ENCODE data around the gene IRAK1BP1. TPM values are rescaled to one million over a fixed set of nuclear protein-coding genes. Genes with fewer than 3 reads are reported as not detected.

The IRAK1BP1 gene
- total RNA-seq, 1 donor from 2014 or later = 3.0 TPM

GRCh38 chr6:78832091-78832808, 35.1 kb upstream of the IRAK1BP1 start:
- DNase-seq = no peak
- TF ChIP-seq CTCF (IDR thresholded peaks at IDR 0.05) = no peak
- Mint-ChIP-seq H3K9me3 (no peaks in the 10 kb centered on the region), H3K36me3 (ENCODE audit: low read depth) (no peaks in the 10 kb centered on the region), H3K4me3 (no peak overlapping the region), H3K4me1 (no peaks in the 10 kb centered on the region), H3K27ac (no peak overlapping the region), H3K27me3 (peaks cover 7% of the 10 kb centered on the region)
- intact Hi-C loops (cut with micrococcal nuclease) = no loop called here
- ChIA-PET CTCF (no interaction called here), POLR2A (no interaction called here)
- no peak for ATAC-seq (ENCODE audit: low read depth)

- no peak for TF ChIP-seq CTCF (IDR thresholded peaks at IDR 0.05)
- peaks cover 13% of the 10 kb centered on the region for H3K27me3 Mint-ChIP-seq
- H3K9me3 Mint-ChIP-seq = peaks cover 3% of the 10 kb centered on the region
- ATAC-seq (ENCODE audit: low read depth) (no peak), DNase-seq (no peak)
- no peak overlapping the region for H3K4me3 Mint-ChIP-seq
- POLR2A ChIA-PET = no interaction called here
- CTCF ChIA-PET = no interaction called here
- no peak overlapping the region for H3K27ac Mint-ChIP-seq
- no peaks in the 10 kb centered on the region for H3K4me1 Mint-ChIP-seq
- no peaks in the 10 kb centered on the region for H3K36me3 Mint-ChIP-seq (ENCODE audit: low read depth)
- intact Hi-C loops (cut with micrococcal nuclease) = no loop called here
These were observed 31.5 kb upstream of the IRAK1BP1 start for GRCh38 chr6:78835817-78836216.

- ChIA-PET POLR2A (no interaction called here), CTCF (no interaction called here)
- DNase-seq = no peak
- ATAC-seq (ENCODE audit: low read depth) = no peak
- Mint-ChIP-seq H3K4me1 (no peaks in the 10 kb centered on the region), H3K9me3 (peaks cover 3% of the 10 kb centered on the region), H3K27me3 (peaks cover 13% of the 10 kb centered on the region), H3K4me3 (no peak overlapping the region), H3K27ac (no peak overlapping the region), H3K36me3 (ENCODE audit: low read depth) (no peaks in the 10 kb centered on the region)
- intact Hi-C loops (cut with micrococcal nuclease) = no loop called here
- TF ChIP-seq CTCF (IDR thresholded peaks at IDR 0.05) = no peak
These were observed 30.8 kb upstream of the IRAK1BP1 start for GRCh38 chr6:78836598-78836997.

- Mint-ChIP-seq H3K4me3 (no peak overlapping the region), H3K27me3 (peaks cover 12% of the 10 kb centered on the region), H3K9me3 (peaks cover 3% of the 10 kb centered on the region), H3K4me1 (no peaks in the 10 kb centered on the region), H3K36me3 (ENCODE audit: low read depth) (no peaks in the 10 kb centered on the region), H3K27ac (no peak overlapping the region)
- ChIA-PET CTCF (no interaction called here), POLR2A (no interaction called here)
- intact Hi-C loops (cut with micrococcal nuclease) = no loop called here
- DNase-seq (no peak), ATAC-seq (ENCODE audit: low read depth) (no peak)
- TF ChIP-seq CTCF (IDR thresholded peaks at IDR 0.05) = no peak
These were observed 26.2 kb upstream of the IRAK1BP1 start for GRCh38 chr6:78841111-78841510.

GRCh38 chr6:78842953-78843352, 24.4 kb upstream of the IRAK1BP1 start:
- H3K4me3 Mint-ChIP-seq = no peak overlapping the region
- no peaks in the 10 kb centered on the region for H3K36me3 Mint-ChIP-seq (ENCODE audit: low read depth)
- H3K9me3 Mint-ChIP-seq = peaks cover 3% of the 10 kb centered on the region
- no peaks in the 10 kb centered on the region for H3K4me1 Mint-ChIP-seq
- CTCF ChIA-PET = no interaction called here
- intact Hi-C loops (cut with micrococcal nuclease) = no loop called here
- H3K27me3 Mint-ChIP-seq = peaks cover 7% of the 10 kb centered on the region
- TF ChIP-seq CTCF (IDR thresholded peaks at IDR 0.05) = no peak
- no peak for DNase-seq
- POLR2A ChIA-PET = no interaction called here
- no peak for ATAC-seq (ENCODE audit: low read depth)
- no peak overlapping the region for H3K27ac Mint-ChIP-seq
